ENCODE measurements around the gene MTHFD2L. TPM values are rescaled to one million over a fixed set of nuclear protein-coding genes. Genes with fewer than 3 reads are reported as not detected.

Gene MTHFD2L
- total RNA-seq, 1 donor from 2014 or later: 14.1 TPM

DNA sequence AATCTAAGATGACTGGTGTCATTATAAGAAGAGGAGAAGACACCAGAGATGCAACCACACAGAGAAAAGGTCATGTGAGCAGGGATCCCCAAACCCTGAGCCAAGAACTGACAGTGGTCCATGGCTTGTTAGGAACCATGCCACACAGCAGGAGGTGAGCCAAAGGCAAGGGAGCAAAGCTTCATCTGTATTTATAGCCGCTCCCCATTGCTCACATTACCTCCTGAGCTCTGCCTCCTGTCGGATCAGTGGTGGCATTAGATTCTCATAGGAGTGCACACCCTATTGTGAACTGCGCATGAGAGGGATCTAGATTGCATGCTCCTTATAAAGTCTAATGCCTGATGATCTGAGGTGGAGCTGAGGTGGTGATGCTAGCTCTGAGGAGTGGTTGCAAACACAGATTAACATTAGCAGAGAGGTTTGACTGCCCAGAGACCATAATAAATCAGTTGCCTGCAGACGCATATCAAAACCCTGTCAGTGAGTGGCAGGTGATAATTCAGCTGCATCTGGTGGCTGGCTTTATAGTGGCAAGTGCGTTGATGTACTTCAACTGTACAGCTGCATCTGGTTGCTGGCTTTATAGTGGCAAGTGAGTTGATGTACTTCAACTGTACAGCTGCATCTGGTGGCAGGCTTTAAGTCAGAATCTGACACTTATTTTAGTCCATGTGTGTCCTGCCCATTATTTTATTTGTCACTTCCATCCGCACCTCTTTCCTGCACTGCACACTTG is 39.1 kb upstream of the MTHFD2L start:
- no peak for ATAC-seq
- Histone ChIP-seq H3K9me3 (no peaks in the 10 kb centered on the region), H3K4me3 (no peak overlapping the region), H3K27ac (no peak overlapping the region), H3K27me3 (no peaks in the 10 kb centered on the region), H3K36me3 (no peaks in the 10 kb centered on the region), H3K4me1 (peaks cover 14% of the 10 kb centered on the region)
- intact Hi-C loops (cut with DNase I): no loop called here
- TF ChIP-seq, protein P1, sequence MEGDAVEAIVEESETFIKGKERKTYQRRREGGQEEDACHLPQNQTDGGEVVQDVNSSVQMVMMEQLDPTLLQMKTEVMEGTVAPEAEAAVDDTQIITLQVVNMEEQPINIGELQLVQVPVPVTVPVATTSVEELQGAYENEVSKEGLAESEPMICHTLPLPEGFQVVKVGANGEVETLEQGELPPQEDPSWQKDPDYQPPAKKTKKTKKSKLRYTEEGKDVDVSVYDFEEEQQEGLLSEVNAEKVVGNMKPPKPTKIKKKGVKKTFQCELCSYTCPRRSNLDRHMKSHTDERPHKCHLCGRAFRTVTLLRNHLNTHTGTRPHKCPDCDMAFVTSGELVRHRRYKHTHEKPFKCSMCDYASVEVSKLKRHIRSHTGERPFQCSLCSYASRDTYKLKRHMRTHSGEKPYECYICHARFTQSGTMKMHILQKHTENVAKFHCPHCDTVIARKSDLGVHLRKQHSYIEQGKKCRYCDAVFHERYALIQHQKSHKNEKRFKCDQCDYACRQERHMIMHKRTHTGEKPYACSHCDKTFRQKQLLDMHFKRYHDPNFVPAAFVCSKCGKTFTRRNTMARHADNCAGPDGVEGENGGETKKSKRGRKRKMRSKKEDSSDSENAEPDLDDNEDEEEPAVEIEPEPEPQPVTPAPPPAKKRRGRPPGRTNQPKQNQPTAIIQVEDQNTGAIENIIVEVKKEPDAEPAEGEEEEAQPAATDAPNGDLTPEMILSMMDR (IDR thresholded peaks at IDR 0.05): no peak
- DNase-seq: no peak

DNA sequence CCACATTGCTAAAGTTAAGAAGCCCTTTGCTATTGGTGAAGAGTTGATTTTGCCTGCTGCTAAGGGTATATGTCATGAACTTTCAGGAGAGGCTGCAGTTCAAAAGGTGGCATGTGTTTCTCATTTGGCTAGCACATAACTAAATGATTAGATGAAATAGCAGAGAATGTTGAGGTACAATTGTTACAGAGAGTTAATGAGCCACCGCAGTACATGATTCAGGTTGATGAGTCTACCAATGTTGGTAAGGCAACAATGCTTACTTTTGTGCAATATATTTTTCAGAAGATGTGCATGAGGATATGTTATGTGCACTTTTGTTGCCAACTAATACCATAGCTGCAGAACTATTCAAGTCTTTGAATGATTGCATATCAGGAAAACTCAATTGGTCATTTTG is 37.8 kb upstream of the MTHFD2L start:
- DNase-seq (no peak), ATAC-seq (no peak)
- TF ChIP-seq, protein P1 (IDR thresholded peaks at IDR 0.05): no peak
- H3K36me3 ChIP-seq: no peaks in the 10 kb centered on the region
- H3K27me3 ChIP-seq: no peaks in the 10 kb centered on the region
- H3K4me1 ChIP-seq: peaks cover 14% of the 10 kb centered on the region
- no peak overlapping the region for H3K27ac ChIP-seq
- intact Hi-C loops (cut with DNase I): no loop called here
- no peaks in the 10 kb centered on the region for H3K9me3 ChIP-seq
- no peak overlapping the region for H3K4me3 ChIP-seq

DNA sequence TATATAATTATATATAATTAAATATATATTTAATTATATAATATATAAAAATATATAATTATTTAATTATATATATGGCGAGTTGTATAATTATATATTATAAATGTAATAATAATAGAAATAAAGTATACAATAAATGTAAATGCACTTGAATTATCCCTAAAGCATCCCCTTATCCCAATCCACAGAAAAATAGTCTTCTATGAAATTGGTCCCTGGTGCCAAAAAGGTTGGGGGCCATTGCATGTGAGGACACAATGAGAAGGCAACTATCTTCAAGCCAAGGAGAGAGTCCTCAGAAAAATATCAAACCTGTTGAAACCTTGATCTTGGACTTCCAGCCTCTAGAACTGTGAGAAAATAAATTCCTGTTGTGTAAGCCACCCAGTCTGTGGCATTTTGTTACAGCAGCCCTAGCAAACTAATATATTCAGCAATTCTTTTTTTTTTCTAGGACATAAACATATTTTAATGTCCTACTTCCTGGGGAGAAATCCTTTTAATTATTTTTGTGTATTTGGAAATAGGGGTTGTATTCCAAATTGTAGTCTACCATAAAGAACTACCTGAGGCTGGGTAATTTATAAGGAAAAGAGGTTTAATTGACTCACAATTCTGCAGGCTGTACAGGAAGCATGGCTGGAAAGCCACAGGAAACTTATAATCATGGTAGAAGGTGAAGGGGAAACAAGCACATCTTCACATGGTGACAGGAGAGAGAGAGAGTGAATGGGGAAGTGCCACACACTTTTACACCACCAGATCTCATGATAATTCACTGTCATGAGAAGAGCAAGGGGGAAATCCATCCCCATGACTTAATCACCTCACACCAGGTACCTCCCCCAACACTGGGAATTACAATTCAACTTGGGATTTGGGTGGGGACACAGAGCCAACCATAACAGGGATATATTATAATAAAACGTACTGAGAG is 36.0 kb upstream of the MTHFD2L start:
- no peaks in the 10 kb centered on the region for H3K9me3 ChIP-seq
- peaks cover 5% of the 10 kb centered on the region for H3K4me1 ChIP-seq
- intact Hi-C loops (cut with DNase I): no loop called here
- TF ChIP-seq, protein P1 (IDR thresholded peaks at IDR 0.05): no peak
- no peaks in the 10 kb centered on the region for H3K27me3 ChIP-seq
- no peaks in the 10 kb centered on the region for H3K36me3 ChIP-seq
- H3K27ac ChIP-seq: no peak overlapping the region
- no peak for ATAC-seq
- DNase-seq: no peak
- H3K4me3 ChIP-seq: no peak overlapping the region

DNA sequence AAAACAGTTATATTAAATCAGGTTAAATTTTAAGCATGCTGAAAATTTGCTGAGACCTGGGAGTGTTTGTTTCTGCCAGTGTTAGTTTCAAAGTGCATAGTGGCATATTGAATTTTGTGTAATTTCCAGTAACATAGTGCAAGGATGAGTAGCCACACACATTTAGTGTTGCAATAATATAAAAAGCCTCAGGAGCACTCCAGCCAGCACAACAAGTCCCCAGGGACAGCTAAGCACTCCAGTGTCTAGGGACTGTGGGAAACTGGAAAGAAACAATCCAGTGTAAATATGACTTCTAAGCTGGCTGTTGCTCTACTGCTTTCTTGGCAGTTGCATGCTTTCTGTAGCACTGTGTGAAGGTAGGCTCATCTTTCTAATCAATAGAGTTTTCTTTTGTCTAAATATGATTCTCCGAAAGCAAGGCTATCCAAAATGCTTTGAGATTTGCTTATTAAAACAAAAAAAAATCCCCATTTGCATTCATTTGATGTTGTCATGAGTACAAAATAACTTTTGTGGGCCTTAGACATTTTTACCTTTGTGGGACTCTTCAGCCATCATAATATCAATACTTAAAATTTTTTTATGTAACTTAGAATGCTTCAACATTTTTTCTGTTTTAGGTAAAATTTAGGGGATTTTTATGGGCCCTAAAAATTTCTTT is 34.7 kb upstream of the MTHFD2L start:
- H3K9me3 ChIP-seq: no peaks in the 10 kb centered on the region
- ATAC-seq (peak; percentile 96), DNase-seq (no peak)
- H3K27me3 ChIP-seq: no peaks in the 10 kb centered on the region
- H3K27ac ChIP-seq: no peak overlapping the region
- no peak overlapping the region for H3K4me3 ChIP-seq
- H3K36me3 ChIP-seq: no peaks in the 10 kb centered on the region
- H3K4me1 ChIP-seq: no peaks in the 10 kb centered on the region
- intact Hi-C loops (cut with DNase I): no loop called here
- TF ChIP-seq, protein P1 (IDR thresholded peaks at IDR 0.05): no peak

DNA sequence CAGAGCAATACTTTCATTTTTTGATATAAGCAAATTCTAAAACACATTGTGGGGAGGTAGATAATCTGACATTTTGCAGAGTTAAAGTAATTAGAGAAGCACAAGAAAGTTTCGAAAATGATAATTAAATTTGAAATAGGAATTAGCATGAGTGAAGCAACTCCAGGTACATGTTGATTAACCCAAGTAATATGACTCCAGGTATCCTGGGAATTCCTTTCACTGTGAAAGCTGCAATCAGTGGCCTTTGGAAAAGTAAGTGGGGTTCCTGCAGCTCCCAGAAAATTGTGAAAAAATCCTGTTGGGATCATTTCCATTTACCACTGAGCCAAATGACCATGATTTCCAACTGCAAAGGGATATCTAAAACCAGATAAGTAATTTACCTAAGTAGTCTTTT is 32.9 kb upstream of the MTHFD2L start:
- no peak for ATAC-seq
- TF ChIP-seq, protein P1 (IDR thresholded peaks at IDR 0.05): no peak
- DNase-seq: no peak
- H3K4me3 ChIP-seq: no peak overlapping the region
- no peaks in the 10 kb centered on the region for H3K9me3 ChIP-seq
- no peaks in the 10 kb centered on the region for H3K4me1 ChIP-seq
- no peak overlapping the region for H3K27ac ChIP-seq
- H3K36me3 ChIP-seq: no peaks in the 10 kb centered on the region
- H3K27me3 ChIP-seq: no peaks in the 10 kb centered on the region
- intact Hi-C loops (cut with DNase I): no loop called here
